ENCODE data around the gene CLMN.
"Not testable (repeated sequence)": the region's sequence is repeated elsewhere in the genome, so short reads cannot be mapped to it uniquely, and the experiment has no call there.

The CLMN gene

GRCh38 chr14:95185767-95186392 lies 133.8 kb downstream of the CLMN start:
- DNase-seq, result no peak

- DNase-seq, result no peak
These were observed 134.5 kb downstream of the CLMN start for GRCh38 chr14:95185033-95185766.

- no peak for DNase-seq
These were observed 135.3 kb downstream of the CLMN start for GRCh38 chr14:95184413-95184790.

GRCh38 chr14:95183532-95184412 lies 135.9 kb downstream of the CLMN start:
- DNase-seq, result no peak

GRCh38 chr14:95183082-95183481 lies 136.6 kb downstream of the CLMN start:
- DNase-seq, result no peak

- no peak for DNase-seq
These were observed 137.3 kb downstream of the CLMN start for GRCh38 chr14:95182379-95182778.

GRCh38 chr14:95180966-95181741 lies 138.6 kb downstream of the CLMN start:
- DNase-seq, result no peak

GRCh38 chr14:95175670-95176069 lies 144.0 kb downstream of the CLMN start:
- DNase-seq, result not testable (repeated sequence)

GRCh38 chr14:95174184-95174792 lies 145.4 kb downstream of the CLMN start:
- DNase-seq, result no peak

- no peak for DNase-seq
These were observed 146.2 kb downstream of the CLMN start for GRCh38 chr14:95173518-95173917.

- DNase-seq, result no peak
These were observed 152.5 kb downstream of the CLMN start for GRCh38 chr14:95167177-95167576.

- no peak for DNase-seq
These were observed 154.2 kb downstream of the CLMN start for GRCh38 chr14:95165517-95165916.

GRCh38 chr14:95164506-95164905 lies 155.2 kb downstream of the CLMN start:
- no peak for DNase-seq

GRCh38 chr14:95163666-95164065 lies 156.0 kb downstream of the CLMN start:
- no peak for DNase-seq

GRCh38 chr14:95163132-95163531 lies 156.6 kb downstream of the CLMN start:
- no peak for DNase-seq

GRCh38 chr14:95162641-95163040 lies 157.1 kb downstream of the CLMN start:
- DNase-seq, result no peak

- peak; percentile 95 for DNase-seq
These were observed 162.2 kb downstream of the CLMN start, which contains the start of gene DICER1 for GRCh38 chr14:95157327-95158189. Gene DICER1 (minus strand): TSS chr14:95157529. CDS start chr14:95133458, 24,071 bp downstream.

- no peak for DNase-seq
These were observed 162.7 kb downstream of the CLMN start for GRCh38 chr14:95157048-95157326.

GRCh38 chr14:95156161-95157047 lies 163.3 kb downstream of the CLMN start:
- DNase-seq, result peak; percentile 25

GRCh38 chr14:95155045-95155444 lies 164.7 kb downstream of the CLMN start:
- no peak for DNase-seq
